Motor neuron (in vitro differentiated cells): Measurements from ENCODE around the gene HPCAL1. TPM values are rescaled to one million over a fixed set of nuclear protein-coding genes. Genes with fewer than 3 reads are reported as not detected.

Experiments used
- ATAC-seq, 8 experiments: fragments of 200-7000 bp; cut with Tn5 transposase; replicated peaks in 6 of 8; 2 replicates each; pipeline ENCODE4 v1.8.0; 2021; ENCODE audit warnings: mild to moderate bottlenecking in 8 of 8, moderate library complexity in 8 of 8
- H3K27ac ChIP-seq, 2 donors: fragments of 250-450 bp; sonication (Bioruptor Pico); 2 replicates each; pipeline ENCODE4 v1.9.0; 2021; ENCODE audit warnings: antibody characterized with exemption in 2 of 2, mild to moderate bottlenecking in 2 of 2, moderate library complexity in 1 of 2
- H3K4me1 ChIP-seq, 2 donors: fragments of 250-450 bp; sonication (Bioruptor Pico); replicated peaks in 1 of 2; 2 replicates each; pipeline ENCODE4 v1.6.1; 2021; ENCODE audit warnings: antibody characterized with exemption in 2 of 2, mild to moderate bottlenecking in 2 of 2, moderate library complexity in 1 of 2
- H3K4me3 ChIP-seq, 5 donors: fragments of 250-450 bp; sonication (Bioruptor Pico); 2 replicates each; pipeline ENCODE4 v1.9.0; 2021; ENCODE audit warnings: antibody characterized with exemption in 5 of 5, mild to moderate bottlenecking in 5 of 5, moderate library complexity in 4 of 5
- WGBS, 10 experiments: fragments of 450-650 bp; shearing (Covaris generic); methylation state at CpG; one replicate each; pipeline ENCODE4 v1.0.0; 2022; 5-methylcytosine and 5-hydroxymethylcytosine counted together
- in situ Hi-C, 9 experiments: fragments of 400-800 bp; cut with MboI; loops; one replicate each; pipeline ENCODE4 v1.15.0; 2021; ENCODE audit warnings: low sequenced_read_pairs in 9 of 9, low pct_unique_long_range_greater_than_20kb in 2 of 9; ENCODE audit not compliant: unreplicated experiment in 9 of 9
- total RNA-seq, 8 experiments: library from RNA; unstranded; fragments of 300-600 nt; gene quantifications; 2 replicates each; pipeline versions ENCODE4 v1.2.3 to v1.2.4, GENCODE V29; 2022

Gene HPCAL1
- total RNA-seq, 8 experiments from 2014 or later = 19.0 to 43.2 (median 24.9) TPM

GRCh38 chr2:10303694-10304378 lies 1.1 kb downstream of the HPCAL1 start:
- H3K4me1 ChIP-seq = peaks cover 19 to 21% of the 10 kb centered on the region in 2 donors
- peak; percentile 12 to 65 (median 53) for ATAC-seq
- H3K4me3 ChIP-seq = peak overlapping the region; percentile 50 to 65 (median 58)
- 0 to 20% (median 3%) methylated on average over 2 to 13 of the region's 53 CpGs; no CpG with 5 or more reads in 5 of the 10 experiments for WGBS, 10 experiments
- H3K27ac ChIP-seq = no peak overlapping the region
- in situ Hi-C loops = loop anchor here in 1 of 9 experiments (25.0 kb wide), 1 partner anchor 167 kb away; no protein-coding TSS in a partner anchor

- peak in 2 of 8 experiments; percentile 0 to 1 for ATAC-seq
- WGBS, 10 experiments = 11 to 96% (median 40%) methylated on average over 1 to 13 of the region's 28 CpGs; no CpG with 5 or more reads in 3 of the 10 experiments
- peak overlapping the region; percentile 50 to 65 (median 58) for H3K4me3 ChIP-seq
- in situ Hi-C loops = loop anchor here in 1 of 9 experiments (25.0 kb wide), 1 partner anchor 167 kb away; no protein-coding TSS in a partner anchor
- H3K4me1 ChIP-seq = peaks cover 19 to 21% of the 10 kb centered on the region in 2 donors
- H3K27ac ChIP-seq = no peak overlapping the region
These were observed 2.0 kb downstream of the HPCAL1 start for GRCh38 chr2:10304458-10305253.

- no peak for ATAC-seq
- Histone ChIP-seq H3K4me1 (peaks cover 19 to 22% of the 10 kb centered on the region in 2 donors), H3K27ac (no peak overlapping the region)
These were observed 2.5 kb downstream of the HPCAL1 start for GRCh38 chr2:10305254-10305635.

GRCh38 chr2:10305715-10306114 lies 3.0 kb downstream of the HPCAL1 start:
- H3K27ac ChIP-seq = no peak overlapping the region
- ATAC-seq = no peak
- peaks cover 22 to 27% of the 10 kb centered on the region in 2 donors for H3K4me1 ChIP-seq
- in situ Hi-C loops = loop anchor here in 1 of 9 experiments (25.0 kb wide), 1 partner anchor 168 kb away; no protein-coding TSS in a partner anchor
- 83 to 100% (median 86%) methylated on average over 1 to 10 of the region's 10 CpGs; no CpG with 5 or more reads in 3 of the 10 experiments for WGBS, 10 experiments
- H3K4me3 ChIP-seq = no peak overlapping the region

More at GRCh38 chr2:10305254-10305635, 2.5 kb downstream of the HPCAL1 start:
- WGBS, 10 experiments = 39 to 100% (median 80%) methylated on average over 1 to 4 of the region's 4 CpGs; no CpG with 5 or more reads in 4 of the 10 experiments
- in situ Hi-C loops = loop anchor here in 1 of 9 experiments (25.0 kb wide), 1 partner anchor 168 kb away; no protein-coding TSS in a partner anchor
- no peak overlapping the region for H3K4me3 ChIP-seq

GRCh38 chr2:10306901-10307463 lies 4.3 kb downstream of the HPCAL1 start:
- in situ Hi-C loops = loop anchor here in 1 of 9 experiments (25.0 kb wide), 1 partner anchor 170 kb away; no protein-coding TSS in a partner anchor
- no peak for ATAC-seq
- no peak overlapping the region for H3K4me3 ChIP-seq
- WGBS, 10 experiments = 70 to 100% (median 87%) methylated on average over 1 to 3 of the region's 4 CpGs; no CpG with 5 or more reads in 5 of the 10 experiments
- no peak overlapping the region for H3K27ac ChIP-seq
- H3K4me1 ChIP-seq = peaks cover 25 to 26% of the 10 kb centered on the region in 2 donors

- ATAC-seq = no peak
- WGBS, 10 experiments = 65 to 100% (median 89%) methylated on average over 1 to 5 of the region's 7 CpGs; no CpG with 5 or more reads in 2 of the 10 experiments
- H3K4me1 ChIP-seq = peaks cover 21 to 23% of the 10 kb centered on the region in 2 donors
- no peak overlapping the region for H3K4me3 ChIP-seq
- in situ Hi-C loops = loop anchor here in 1 of 9 experiments (25.0 kb wide), 1 partner anchor 170 kb away; no protein-coding TSS in a partner anchor
- no peak overlapping the region for H3K27ac ChIP-seq
These were observed 5.0 kb downstream of the HPCAL1 start for GRCh38 chr2:10307561-10308156.

GRCh38 chr2:10308866-10309265 lies 6.2 kb downstream of the HPCAL1 start:
- Histone ChIP-seq H3K4me3 (no peak overlapping the region), H3K27ac (no peak overlapping the region), H3K4me1 (peaks cover 21 to 23% of the 10 kb centered on the region in 2 donors)
- WGBS, 10 experiments = 93 to 100% (median 100%) methylated on average over 1 to 2 of the region's 2 CpGs; no CpG with 5 or more reads in 6 of the 10 experiments
- in situ Hi-C loops = loop anchor here in 1 of 9 experiments (25.0 kb wide), 1 partner anchor 172 kb away; no protein-coding TSS in a partner anchor
- ATAC-seq = no peak

GRCh38 chr2:10309286-10309685 lies 6.6 kb downstream of the HPCAL1 start:
- in situ Hi-C loops = loop anchor here in 1 of 9 experiments (25.0 kb wide), 1 partner anchor 172 kb away; no protein-coding TSS in a partner anchor
- peaks cover 21 to 23% of the 10 kb centered on the region in 2 donors for H3K4me1 ChIP-seq
- 50 to 100% (median 83%) methylated on average over 1 to 3 of the region's 3 CpGs; no CpG with 5 or more reads in 3 of the 10 experiments for WGBS, 10 experiments
- no peak overlapping the region for H3K4me3 ChIP-seq
- ATAC-seq = peak in 2 of 8 experiments; percentile 40 to 43
- H3K27ac ChIP-seq = no peak overlapping the region

GRCh38 chr2:10310309-10310888 lies 7.7 kb downstream of the HPCAL1 start:
- WGBS, 10 experiments = 70 to 100% (median 88%) methylated on average over 3 to 12 of the region's 14 CpGs; no CpG with 5 or more reads in 2 of the 10 experiments
- in situ Hi-C loops = loop anchor here in 1 of 9 experiments (25.0 kb wide), 1 partner anchor 173 kb away; no protein-coding TSS in a partner anchor
- no peak overlapping the region for H3K27ac ChIP-seq
- peaks cover 10 to 14% of the 10 kb centered on the region in 2 donors for H3K4me1 ChIP-seq
- H3K4me3 ChIP-seq = no peak overlapping the region
- peak in 4 of 8 experiments; percentile 27 to 43 (median 39) for ATAC-seq

GRCh38 chr2:10311736-10312135 lies 9.0 kb downstream of the HPCAL1 start:
- no peak for ATAC-seq
- WGBS, 10 experiments = 42 to 94% (median 73%) methylated on average over 1 to 4 of the region's 4 CpGs
- in situ Hi-C loops = loop anchor here in 1 of 9 experiments (25.0 kb wide), 1 partner anchor 174 kb away; no protein-coding TSS in a partner anchor
- no peak overlapping the region for H3K4me3 ChIP-seq
- H3K4me1 ChIP-seq = peaks cover 11 to 12% of the 10 kb centered on the region in 2 donors
- H3K27ac ChIP-seq = no peak overlapping the region

GRCh38 chr2:10312437-10312957 lies 9.8 kb downstream of the HPCAL1 start:
- in situ Hi-C loops = loop anchor here in 1 of 9 experiments (25.0 kb wide), 1 partner anchor 175 kb away; no protein-coding TSS in a partner anchor

More at GRCh38 chr2:10312437-10312957, 9.8 kb downstream of the HPCAL1 start:
- 90 to 100% (median 100%) methylated on average over 1 to 5 of the region's 5 CpGs; no CpG with 5 or more reads in 1 of the 10 experiments for WGBS, 10 experiments
- Histone ChIP-seq H3K4me1 (peaks cover 11 to 12% of the 10 kb centered on the region in 2 donors), H3K4me3 (no peak overlapping the region), H3K27ac (no peak overlapping the region)
- ATAC-seq = no peak
